DOHH2 (cell line): ENCODE measurements around the gene STIP1.

Experiments
- H3F3A ChIP-seq: fragments of 200-600 bp; sonication (generic), shearing (Covaris generic); 2 replicates; pipeline ENCODE4 v1.6.0; 2016; ENCODE audit warnings: antibody characterized with exemption, mild to moderate bottlenecking; ENCODE audit not compliant: control insufficient read depth, insufficient read depth
- H3K27ac ChIP-seq: fragments of 200-600 bp; sonication (generic); 2 replicates; pipeline ENCODE4 v1.5.1; 2014; ENCODE audit warnings: low read depth, mild to moderate bottlenecking, low read length, moderate library complexity
- H3K27me3 ChIP-seq: fragments of 200-600 bp; sonication (generic); 2 replicates; pipeline ENCODE4 v1.6.1; 2014; ENCODE audit warnings: mild to moderate bottlenecking, low read length, mixed read lengths; ENCODE audit not compliant: control insufficient read depth
- H3K36me3 ChIP-seq: fragments of 200-600 bp; sonication (generic); 2 replicates; pipeline ENCODE4 v1.6.1; 2014; ENCODE audit warnings: mild to moderate bottlenecking, low read length, moderate library complexity, mixed read lengths; ENCODE audit not compliant: control insufficient read depth
- H3K4me1 ChIP-seq: fragments of 200-600 bp; sonication (generic); 2 replicates; pipeline ENCODE4 v1.6.1; 2014; ENCODE audit warnings: mild to moderate bottlenecking, low read length, mixed read lengths; ENCODE audit not compliant: control insufficient read depth
- H3K4me2 ChIP-seq: fragments of 200-600 bp; sonication (generic); 2 replicates; pipeline ENCODE4 v1.6.0; 2014; ENCODE audit warnings: mild to moderate bottlenecking, low read length, moderate library complexity
- H3K4me3 ChIP-seq: fragments of 200-600 bp; sonication (generic); 2 replicates; pipeline ENCODE4 v1.5.1; 2014; ENCODE audit warnings: mild to moderate bottlenecking, low read length, mixed read lengths
- H3K79me2 ChIP-seq: fragments of 200-600 bp; sonication (generic); 2 replicates; pipeline ENCODE4 v1.6.1; 2014; ENCODE audit warnings: mild to moderate bottlenecking, low read length, mixed read lengths; ENCODE audit not compliant: control insufficient read depth
- H3K9me2 ChIP-seq: fragments of 200-600 bp; sonication (generic); replicated peaks from 2 replicates; pipeline ENCODE4 v1.6.1; 2014; ENCODE audit warnings: mild to moderate bottlenecking, low read length, mixed read lengths; ENCODE audit not compliant: control insufficient read depth
- H3K9me3 ChIP-seq: fragments of 200-600 bp; sonication (generic); 2 replicates; pipeline ENCODE4 v1.6.1; 2014; ENCODE audit warnings: antibody characterized with exemption, low read length, mixed read lengths; ENCODE audit not compliant: control insufficient read depth, insufficient read depth
- H4K20me1 ChIP-seq: fragments of 200-600 bp; sonication (generic); 2 replicates; pipeline ENCODE4 v1.6.0; 2014; ENCODE audit warnings: low read depth, mild to moderate bottlenecking, antibody characterized with exemption, low read length, moderate library complexity; ENCODE audit not compliant: control insufficient read depth, insufficient read depth
- CTCF ChIP-seq: fragments of 200-600 bp; sonication (generic); IDR thresholded peaks from one replicate; pipeline ENCODE4 v1.5.1; 2014; ENCODE audit warnings: antibody characterized with exemption, mild to moderate bottlenecking, low read depth, low read length; ENCODE audit not compliant: poor library complexity, severe bottlenecking
- EZH2phosphoT487 ChIP-seq: fragments of 200-600 bp; sonication (generic); IDR thresholded peaks from 2 replicates; pipeline ENCODE4 v1.6.1; 2017; ENCODE audit warnings: borderline replicate concordance, mild to moderate bottlenecking, antibody characterized with exemption, low read length, moderate library complexity, mixed read lengths

The STIP1 gene

DNA sequence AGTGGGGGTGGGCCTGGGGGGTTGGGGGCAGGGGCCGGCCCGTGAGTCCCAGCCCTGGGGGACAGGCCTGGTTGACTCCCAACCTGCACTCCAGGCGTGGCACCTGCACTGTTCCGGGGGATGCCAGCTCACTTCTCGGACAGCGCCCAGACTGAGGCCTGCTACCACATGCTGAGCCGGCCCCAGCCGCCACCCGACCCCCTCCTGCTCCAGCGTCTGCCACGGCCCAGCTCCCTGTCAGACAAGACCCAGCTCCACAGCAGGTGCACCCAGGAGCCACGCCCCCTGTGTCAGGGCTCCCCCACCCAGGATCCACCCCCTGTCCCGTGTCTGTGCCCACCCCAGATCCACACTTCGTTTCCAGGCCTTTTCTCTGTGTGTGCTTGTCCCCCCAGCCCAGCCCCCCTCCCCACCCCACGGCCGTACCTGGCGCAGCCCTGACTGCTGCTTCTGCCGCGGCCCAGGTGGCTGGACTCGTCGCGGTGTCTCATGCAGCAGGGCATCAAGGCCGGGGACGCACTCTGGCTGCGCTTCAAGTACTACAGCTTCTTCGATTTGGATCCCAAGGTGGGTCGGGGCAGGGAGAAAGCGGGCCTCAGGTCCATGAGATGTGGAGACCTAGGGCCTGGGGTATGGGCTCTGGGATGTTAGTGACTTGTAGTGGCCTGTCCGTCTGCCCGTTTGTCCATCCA, 25.4 kb downstream of the STIP1 start:
- Histone ChIP-seq H3K36me3 (peaks cover 82% of the 10 kb centered on the region), H3K9me2 (no peaks in the 10 kb centered on the region), H3K4me1 (peaks cover 96% of the 10 kb centered on the region), H4K20me1 (no peaks in the 10 kb centered on the region; the same call in 1 of the 2 replicates), H3K79me2 (peaks cover 47% of the 10 kb centered on the region), H3K27ac (no peak overlapping the region), H3K9me3 (no peaks in the 10 kb centered on the region), H3K27me3 (no peaks in the 10 kb centered on the region), H3K4me2 (peak overlapping the region; percentile 15; the same call in 1 of the 2 replicates), H3F3A (peaks cover 22% of the 10 kb centered on the region), H3K4me3 (no peak overlapping the region)
- TF ChIP-seq EZH2phosphoT487 (no peak), CTCF (no peak)

GRCh38 chr11:64216879-64217278, 30.9 kb downstream of the STIP1 start:
- peak overlapping the region; percentile 29; the same call in 1 of the 2 replicates for H3K27ac ChIP-seq
- no peaks in the 10 kb centered on the region for H3K27me3 ChIP-seq
- peaks cover 71% of the 10 kb centered on the region for H3K36me3 ChIP-seq
- H3K4me2 ChIP-seq: no peak overlapping the region
- H3K79me2 ChIP-seq: peaks cover 8% of the 10 kb centered on the region
- no peak overlapping the region for H3K4me3 ChIP-seq
- peaks cover 22% of the 10 kb centered on the region for H3F3A ChIP-seq
- H3K9me2 ChIP-seq: no peaks in the 10 kb centered on the region
- H3K4me1 ChIP-seq: peaks cover 52% of the 10 kb centered on the region
- no peak for TF ChIP-seq EZH2phosphoT487
- peak; percentile 29 for TF ChIP-seq CTCF
- H4K20me1 ChIP-seq: no peaks in the 10 kb centered on the region
- H3K9me3 ChIP-seq: no peaks in the 10 kb centered on the region

GRCh38 chr11:64218628-64219353, 32.8 kb downstream of the STIP1 start:
- TF ChIP-seq CTCF (no peak), EZH2phosphoT487 (no peak)
- no peaks in the 10 kb centered on the region for H3K9me3 ChIP-seq
- peaks cover 33% of the 10 kb centered on the region for H3K4me1 ChIP-seq
- no peak overlapping the region for H3K4me2 ChIP-seq
- peaks cover 3% of the 10 kb centered on the region; the same call in 1 of the 2 replicates for H3K79me2 ChIP-seq
- H3K36me3 ChIP-seq: peaks cover 71% of the 10 kb centered on the region
- H4K20me1 ChIP-seq: no peaks in the 10 kb centered on the region
- H3K27ac ChIP-seq: no peak overlapping the region
- no peaks in the 10 kb centered on the region for H3K9me2 ChIP-seq
- H3F3A ChIP-seq: peaks cover 24% of the 10 kb centered on the region
- H3K4me3 ChIP-seq: no peak overlapping the region
- no peaks in the 10 kb centered on the region for H3K27me3 ChIP-seq
